ENCODE measurements around the gene HOXB7.

DNA sequence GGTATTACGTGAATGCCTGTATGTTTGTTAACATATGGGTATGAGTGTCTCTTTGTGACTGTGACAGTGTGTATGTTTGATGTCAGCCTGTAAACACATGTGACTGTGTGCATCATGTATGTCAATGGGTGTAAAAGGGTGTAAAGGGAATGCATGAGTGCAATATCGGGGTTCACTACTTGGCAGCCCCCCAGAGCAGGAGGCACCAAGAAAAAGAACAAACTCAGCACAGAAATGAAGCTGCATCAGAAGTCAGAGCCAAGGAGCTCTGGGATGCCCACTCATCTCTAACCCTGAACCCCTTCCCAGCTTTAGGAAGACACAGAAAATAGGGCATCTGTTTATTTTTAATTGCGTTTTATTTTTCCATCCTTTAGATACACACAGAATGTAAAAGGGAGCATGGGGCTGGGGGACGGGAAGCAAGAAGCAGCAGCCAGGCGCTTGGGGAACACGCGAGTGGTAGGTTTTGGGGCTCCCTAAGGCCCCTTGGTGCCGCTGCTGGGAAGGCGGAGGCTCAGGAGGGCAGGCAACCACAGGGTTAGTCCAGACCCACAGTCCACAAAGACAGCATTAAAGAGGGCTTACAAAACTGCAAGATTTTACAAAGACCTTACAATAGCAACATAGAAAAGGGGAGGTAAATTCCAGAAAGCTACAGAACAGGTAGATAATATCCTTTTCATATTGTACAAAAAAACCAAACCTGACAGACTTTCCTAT is 3.8 kb downstream of the HOXB7 start:
- no peak for TF ChIP-seq SPI1 (IDR thresholded peaks at IDR 0.05; ENCODE audit: borderline replicate concordance, insufficient read depth, low read depth, low read length)
- no peak for TF ChIP-seq JUND (IDR thresholded peaks at IDR 0.05; ENCODE audit: low read depth, low read length)
- TF ChIP-seq EP300 (IDR thresholded peaks at IDR 0.05; ENCODE audit: borderline replicate concordance in 1 of 2, control insufficient read depth in 1 of 2, low read depth in 2 of 2, low read length in 2 of 2) = no peak
- no peak for TF ChIP-seq SIN3A (IDR thresholded peaks at IDR 0.05; ENCODE audit: low read depth, low read length)
- TF ChIP-seq, protein P1, sequence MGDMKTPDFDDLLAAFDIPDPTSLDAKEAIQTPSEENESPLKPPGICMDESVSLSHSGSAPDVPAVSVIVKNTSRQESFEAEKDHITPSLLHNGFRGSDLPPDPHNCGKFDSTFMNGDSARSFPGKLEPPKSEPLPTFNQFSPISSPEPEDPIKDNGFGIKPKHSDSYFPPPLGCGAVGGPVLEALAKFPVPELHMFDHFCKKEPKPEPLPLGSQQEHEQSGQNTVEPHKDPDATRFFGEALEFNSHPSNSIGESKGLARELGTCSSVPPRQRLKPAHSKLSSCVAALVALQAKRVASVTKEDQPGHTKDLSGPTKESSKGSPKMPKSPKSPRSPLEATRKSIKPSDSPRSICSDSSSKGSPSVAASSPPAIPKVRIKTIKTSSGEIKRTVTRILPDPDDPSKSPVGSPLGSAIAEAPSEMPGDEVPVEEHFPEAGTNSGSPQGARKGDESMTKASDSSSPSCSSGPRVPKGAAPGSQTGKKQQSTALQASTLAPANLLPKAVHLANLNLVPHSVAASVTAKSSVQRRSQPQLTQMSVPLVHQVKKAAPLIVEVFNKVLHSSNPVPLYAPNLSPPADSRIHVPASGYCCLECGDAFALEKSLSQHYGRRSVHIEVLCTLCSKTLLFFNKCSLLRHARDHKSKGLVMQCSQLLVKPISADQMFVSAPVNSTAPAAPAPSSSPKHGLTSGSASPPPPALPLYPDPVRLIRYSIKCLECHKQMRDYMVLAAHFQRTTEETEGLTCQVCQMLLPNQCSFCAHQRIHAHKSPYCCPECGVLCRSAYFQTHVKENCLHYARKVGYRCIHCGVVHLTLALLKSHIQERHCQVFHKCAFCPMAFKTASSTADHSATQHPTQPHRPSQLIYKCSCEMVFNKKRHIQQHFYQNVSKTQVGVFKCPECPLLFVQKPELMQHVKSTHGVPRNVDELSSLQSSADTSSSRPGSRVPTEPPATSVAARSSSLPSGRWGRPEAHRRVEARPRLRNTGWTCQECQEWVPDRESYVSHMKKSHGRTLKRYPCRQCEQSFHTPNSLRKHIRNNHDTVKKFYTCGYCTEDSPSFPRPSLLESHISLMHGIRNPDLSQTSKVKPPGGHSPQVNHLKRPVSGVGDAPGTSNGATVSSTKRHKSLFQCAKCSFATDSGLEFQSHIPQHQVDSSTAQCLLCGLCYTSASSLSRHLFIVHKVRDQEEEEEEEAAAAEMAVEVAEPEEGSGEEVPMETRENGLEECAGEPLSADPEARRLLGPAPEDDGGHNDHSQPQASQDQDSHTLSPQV (IDR thresholded peaks at IDR 0.05) = no peak
- no peak for TF ChIP-seq NRF1 (conservative IDR thresholded peaks at IDR 0.05; ENCODE audit: low read depth, low read length)
- no peak for TF ChIP-seq EGR1 (IDR thresholded peaks at IDR 0.05; ENCODE audit: borderline replicate concordance in 1 of 2, low read depth in 2 of 2, low read length in 2 of 2)
- TF ChIP-seq, protein P2, sequence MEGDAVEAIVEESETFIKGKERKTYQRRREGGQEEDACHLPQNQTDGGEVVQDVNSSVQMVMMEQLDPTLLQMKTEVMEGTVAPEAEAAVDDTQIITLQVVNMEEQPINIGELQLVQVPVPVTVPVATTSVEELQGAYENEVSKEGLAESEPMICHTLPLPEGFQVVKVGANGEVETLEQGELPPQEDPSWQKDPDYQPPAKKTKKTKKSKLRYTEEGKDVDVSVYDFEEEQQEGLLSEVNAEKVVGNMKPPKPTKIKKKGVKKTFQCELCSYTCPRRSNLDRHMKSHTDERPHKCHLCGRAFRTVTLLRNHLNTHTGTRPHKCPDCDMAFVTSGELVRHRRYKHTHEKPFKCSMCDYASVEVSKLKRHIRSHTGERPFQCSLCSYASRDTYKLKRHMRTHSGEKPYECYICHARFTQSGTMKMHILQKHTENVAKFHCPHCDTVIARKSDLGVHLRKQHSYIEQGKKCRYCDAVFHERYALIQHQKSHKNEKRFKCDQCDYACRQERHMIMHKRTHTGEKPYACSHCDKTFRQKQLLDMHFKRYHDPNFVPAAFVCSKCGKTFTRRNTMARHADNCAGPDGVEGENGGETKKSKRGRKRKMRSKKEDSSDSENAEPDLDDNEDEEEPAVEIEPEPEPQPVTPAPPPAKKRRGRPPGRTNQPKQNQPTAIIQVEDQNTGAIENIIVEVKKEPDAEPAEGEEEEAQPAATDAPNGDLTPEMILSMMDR (IDR thresholded peaks at IDR 0.05 in 2 of 3, conservative IDR thresholded peaks at IDR 0.05 in 1 of 3; ENCODE audit: control insufficient read depth in 2 of 3, extremely low read depth in 1 of 3, insufficient read depth in 1 of 3, low read depth in 3 of 3, low read length in 3 of 3) = no peak
- TF ChIP-seq EZH2 (IDR thresholded peaks at IDR 0.05; ENCODE audit: borderline replicate concordance, control insufficient read depth, low read depth, low read length) = no peak
- TF ChIP-seq CHD2 (IDR thresholded peaks at IDR 0.05; ENCODE audit: borderline replicate concordance, low read depth, low read length) = no peak

Data from GM12878 (cell line).